ENCODE measurements around the gene CTTN.

- no peak for TF ChIP-seq CTCF (IDR thresholded peaks at IDR 0.05)
- TF ChIP-seq POLR2AphosphoS5 (IDR thresholded peaks at IDR 0.05; ENCODE audit: insufficient read depth in 1 of 2, low read depth in 1 of 2), result no peak
Measured at GRCh38 chr11:70433966-70434812, 35.9 kb downstream of the CTTN start.
